ACC112 (cell line): ENCODE data around the gene MAN1A1.
"Not testable (repeated sequence)": the region's sequence is repeated elsewhere in the genome, so short reads cannot be mapped to it uniquely, and the experiment has no call there.

Experiments
- H2AFZ ChIP-seq: fragments of 200-600 bp; sonication (generic); one replicate; pipeline ENCODE4 v1.6.0; 2017; ENCODE audit warnings: antibody characterized with exemption, low read length; ENCODE audit not compliant: unreplicated experiment
- H3K27ac ChIP-seq: fragments of 200-600 bp; sonication (generic); 2 replicates; pipeline ENCODE4 v1.5.1; 2014; ENCODE audit warnings: low read depth, mild to moderate bottlenecking, antibody characterized with exemption, low read length, moderate library complexity
- H3K27me3 ChIP-seq: fragments of 200-600 bp; sonication (generic); 2 replicates; pipeline ENCODE4 v1.6.1; 2014; ENCODE audit warnings: mild to moderate bottlenecking, antibody characterized with exemption, low read length, moderate library complexity, mixed read lengths; ENCODE audit not compliant: insufficient read depth
- H3K36me3 ChIP-seq: fragments of 200-600 bp; sonication (generic); 2 replicates; pipeline ENCODE4 v1.6.1; 2016; ENCODE audit warnings: mild to moderate bottlenecking, antibody characterized with exemption, low read length, moderate library complexity, mixed read lengths; ENCODE audit not compliant: insufficient read depth
- H3K4me1 ChIP-seq: fragments of 200-600 bp; sonication (generic); one replicate; pipeline ENCODE4 v1.6.1; 2016; ENCODE audit warnings: low read length, mixed read lengths; ENCODE audit not compliant: insufficient read depth, unreplicated experiment, control insufficient read depth
- H3K4me3 ChIP-seq: fragments of 200-600 bp; sonication (generic); 2 replicates; pipeline ENCODE4 v1.5.1; 2014; ENCODE audit warnings: mild to moderate bottlenecking, low read depth, low read length
- H3K79me2 ChIP-seq: fragments of 200-600 bp; sonication (generic); one replicate; pipeline ENCODE4 v1.6.0; 2016; ENCODE audit warnings: low read length; ENCODE audit not compliant: control insufficient read depth, unreplicated experiment, insufficient read depth

The MAN1A1 gene

DNA sequence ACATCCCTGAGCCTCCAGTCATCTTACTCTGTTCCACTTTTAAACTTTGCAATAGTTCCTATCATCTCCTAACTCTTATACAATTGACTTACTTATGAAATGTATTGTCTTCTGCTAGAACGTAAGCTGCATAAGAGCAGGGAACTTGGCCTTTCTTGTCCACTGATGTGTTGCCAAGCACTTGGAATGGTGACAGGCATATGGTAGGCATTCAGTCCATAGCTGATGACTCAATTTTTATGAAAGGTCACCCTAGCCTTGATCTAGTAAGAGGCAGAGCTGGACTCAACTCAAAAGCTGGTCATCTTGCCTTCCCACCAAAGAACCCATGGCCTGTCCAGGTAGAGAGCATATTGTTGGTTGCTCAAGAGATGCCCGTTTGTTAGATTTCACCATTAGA, 188.7 kb downstream of the MAN1A1 start:
- no peak overlapping the region for H2AFZ ChIP-seq
- no peaks in the 10 kb centered on the region for H3K36me3 ChIP-seq
- H3K79me2 ChIP-seq: no peaks in the 10 kb centered on the region
- no peak overlapping the region for H3K4me3 ChIP-seq
- no peak overlapping the region for H3K27ac ChIP-seq
- no peaks in the 10 kb centered on the region for H3K27me3 ChIP-seq
- H3K4me1 ChIP-seq: no peaks in the 10 kb centered on the region

GRCh38 chr6:119158057-119158848, 191.3 kb downstream of the MAN1A1 start:
- no peaks in the 10 kb centered on the region for H3K27me3 ChIP-seq
- no peaks in the 10 kb centered on the region for H3K4me1 ChIP-seq
- H3K4me3 ChIP-seq: no peak overlapping the region
- H3K79me2 ChIP-seq: no peaks in the 10 kb centered on the region
- H3K27ac ChIP-seq: no peak overlapping the region
- H3K36me3 ChIP-seq: no peaks in the 10 kb centered on the region
- H2AFZ ChIP-seq: no peak overlapping the region

DNA sequence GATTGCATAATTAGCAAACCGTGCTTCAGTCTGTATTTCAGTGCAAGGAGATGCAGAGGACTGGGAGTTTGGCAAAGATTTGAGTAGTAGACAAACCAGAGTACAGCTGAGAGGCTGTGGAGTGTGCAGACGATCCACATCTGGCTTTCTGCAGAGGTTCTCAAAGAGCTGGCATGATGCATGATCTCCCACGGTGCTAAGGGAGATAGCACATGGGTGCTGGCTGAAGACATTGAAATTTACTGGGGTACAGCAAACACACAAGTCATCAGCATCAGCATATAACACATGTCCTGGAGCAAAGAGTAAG, 192.1 kb downstream of the MAN1A1 start:
- Histone ChIP-seq H3K36me3 (no peaks in the 10 kb centered on the region), H3K4me1 (no peaks in the 10 kb centered on the region), H3K79me2 (no peaks in the 10 kb centered on the region), H2AFZ (no peak overlapping the region), H3K27me3 (no peaks in the 10 kb centered on the region), H3K27ac (no peak overlapping the region), H3K4me3 (no peak overlapping the region)

DNA sequence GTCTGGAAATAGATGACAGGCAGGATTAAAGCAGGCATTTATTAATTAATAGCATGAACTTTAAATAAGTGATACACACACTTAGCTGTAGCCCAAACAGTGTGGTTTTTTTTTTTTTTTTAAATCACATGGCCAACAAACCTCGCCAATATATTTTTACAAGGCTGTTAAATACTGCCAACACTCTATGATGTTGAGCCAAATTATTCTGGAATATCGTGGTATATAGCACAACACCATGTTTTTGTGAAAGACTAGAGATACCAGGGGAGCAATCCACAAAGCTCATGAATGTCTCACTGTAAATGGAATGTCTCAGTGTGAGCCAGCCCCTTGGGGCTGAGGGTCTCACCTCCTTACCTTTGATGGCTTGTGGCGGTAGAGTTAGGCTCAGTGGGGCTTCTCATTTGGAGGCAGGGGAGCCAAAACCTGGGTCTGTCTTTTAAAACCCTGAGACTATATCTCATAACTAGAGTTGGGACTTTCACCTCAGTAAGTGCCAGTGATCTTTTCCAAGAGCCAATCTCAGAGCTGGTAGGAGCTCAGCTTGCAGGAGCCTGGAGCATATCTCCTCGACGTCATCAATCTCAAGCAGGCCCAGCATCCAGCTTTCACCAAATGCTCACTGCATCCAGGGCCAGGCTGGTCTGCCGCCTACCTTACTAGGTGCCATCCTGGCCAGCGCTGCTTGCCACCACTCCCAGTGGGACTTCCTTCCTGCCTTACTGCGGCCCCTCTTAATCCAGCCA, 192.6 kb downstream of the MAN1A1 start:
- Histone ChIP-seq H2AFZ (no peak overlapping the region), H3K36me3 (no peaks in the 10 kb centered on the region), H3K4me3 (no peak overlapping the region), H3K4me1 (no peaks in the 10 kb centered on the region), H3K27me3 (no peaks in the 10 kb centered on the region), H3K27ac (no peak overlapping the region), H3K79me2 (no peaks in the 10 kb centered on the region)

- H3K27ac ChIP-seq, H3K4me3 ChIP-seq, H3K27me3 ChIP-seq, H2AFZ ChIP-seq, H3K4me1 ChIP-seq, H3K36me3 ChIP-seq, H3K79me2 ChIP-seq: not testable (repeated sequence)
Observed at GRCh38 chr6:119156082-119156481, 193.5 kb downstream of the MAN1A1 start.

DNA sequence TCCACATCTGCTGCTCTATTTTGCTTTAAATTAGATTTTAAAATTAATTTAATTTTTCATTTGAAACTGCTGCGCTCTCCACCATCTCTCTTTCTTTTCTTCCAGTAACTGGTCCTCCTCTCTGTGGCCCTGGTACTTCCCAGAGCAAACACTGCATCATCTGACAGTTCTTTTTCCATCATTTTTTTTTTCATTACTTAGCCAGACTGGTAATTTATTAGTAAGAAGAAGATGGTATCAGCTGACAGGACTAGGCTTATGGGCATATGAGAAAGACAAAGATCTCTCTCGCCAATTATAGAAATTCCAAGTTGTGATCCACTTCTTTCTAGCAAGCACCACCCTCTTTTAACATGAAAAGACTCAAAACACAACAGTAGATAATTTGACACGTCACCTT, 197.4 kb downstream of the MAN1A1 start:
- Histone ChIP-seq H3K4me3 (no peak overlapping the region), H3K27ac (no peak overlapping the region), H3K79me2 (no peaks in the 10 kb centered on the region), H2AFZ (no peak overlapping the region), H3K27me3 (no peaks in the 10 kb centered on the region), H3K36me3 (no peaks in the 10 kb centered on the region), H3K4me1 (peaks cover 27% of the 10 kb centered on the region)

GRCh38 chr6:119148825-119149525, 200.6 kb downstream of the MAN1A1 start:
- Histone ChIP-seq H3K4me3 (peak overlapping the region; percentile 13; the same call in 1 of the 2 replicates), H3K79me2 (no peaks in the 10 kb centered on the region), H3K36me3 (no peaks in the 10 kb centered on the region), H3K4me1 (peaks cover 48% of the 10 kb centered on the region), H3K27me3 (no peaks in the 10 kb centered on the region), H2AFZ (no peak overlapping the region), H3K27ac (peak overlapping the region; percentile 44)

- H3K27ac ChIP-seq: peak overlapping the region; percentile 85
- no peaks in the 10 kb centered on the region for H3K36me3 ChIP-seq
- H2AFZ ChIP-seq: peak overlapping the region; percentile 7
- H3K27me3 ChIP-seq: no peaks in the 10 kb centered on the region
- H3K4me1 ChIP-seq: peaks cover 48% of the 10 kb centered on the region
- H3K79me2 ChIP-seq: no peaks in the 10 kb centered on the region
- peak overlapping the region; percentile 27; the same call in 1 of the 2 replicates for H3K4me3 ChIP-seq
Observed at GRCh38 chr6:119148098-119148824, 201.3 kb downstream of the MAN1A1 start.

DNA sequence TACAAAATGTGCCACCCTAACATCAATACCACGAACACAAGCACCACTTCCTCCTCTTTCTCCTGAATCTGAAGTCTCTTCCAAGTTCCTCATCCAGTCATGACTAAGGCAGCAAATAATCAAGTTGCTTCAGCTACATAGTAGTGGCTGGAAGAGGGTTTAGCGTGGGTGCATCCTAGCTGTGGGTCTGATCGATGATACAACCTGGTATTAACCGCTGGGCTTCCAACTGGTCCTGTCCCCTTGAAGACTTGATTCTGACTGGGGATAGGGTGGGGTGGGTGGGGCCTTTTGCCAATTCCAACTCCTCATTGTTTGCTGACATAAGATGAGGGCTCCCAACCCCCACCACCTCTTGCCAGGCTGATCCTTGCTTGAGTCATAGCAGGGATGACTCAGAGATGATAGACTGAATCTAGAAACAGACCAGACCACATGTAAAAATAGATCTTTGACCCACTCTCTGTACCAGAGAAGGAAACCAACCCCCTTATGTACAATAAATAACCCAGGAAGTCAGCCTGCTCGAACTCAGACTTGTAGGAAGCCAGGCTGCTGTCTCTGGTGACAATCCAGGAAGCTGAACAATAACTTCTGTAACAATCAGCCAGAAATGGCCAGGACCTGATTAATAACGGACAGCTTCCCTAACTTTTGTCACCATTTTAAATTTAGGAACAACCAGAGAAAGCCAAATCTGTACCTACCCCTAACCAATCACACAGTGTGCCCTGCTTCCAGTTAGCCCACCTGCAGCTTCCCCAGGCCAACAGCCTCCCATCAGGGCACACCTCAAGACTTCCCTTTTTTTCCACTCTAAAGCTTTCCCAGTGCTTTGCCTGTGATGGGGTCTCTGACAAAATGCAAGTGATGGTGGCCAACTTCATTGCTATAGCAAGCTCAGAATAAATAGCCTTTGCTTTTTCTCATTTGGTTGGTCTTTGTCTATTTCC, 202.2 kb downstream of the MAN1A1 start:
- no peaks in the 10 kb centered on the region for H3K79me2 ChIP-seq
- no peaks in the 10 kb centered on the region for H3K36me3 ChIP-seq
- peak overlapping the region; percentile 85 for H3K27ac ChIP-seq
- peak overlapping the region; percentile 31; the same call in 1 of the 2 replicates for H3K4me3 ChIP-seq
- H2AFZ ChIP-seq: peak overlapping the region; percentile 7
- no peaks in the 10 kb centered on the region for H3K27me3 ChIP-seq
- peaks cover 48% of the 10 kb centered on the region for H3K4me1 ChIP-seq
